ENCODE results near the gene ARHGAP10. TPM values are rescaled to one million over a fixed set of nuclear protein-coding genes. Genes with fewer than 3 reads are reported as not detected.

Gene ARHGAP10
- total RNA-seq, 2 experiments from 2014 or later: 0.11 TPM; not detected in 1

DNA sequence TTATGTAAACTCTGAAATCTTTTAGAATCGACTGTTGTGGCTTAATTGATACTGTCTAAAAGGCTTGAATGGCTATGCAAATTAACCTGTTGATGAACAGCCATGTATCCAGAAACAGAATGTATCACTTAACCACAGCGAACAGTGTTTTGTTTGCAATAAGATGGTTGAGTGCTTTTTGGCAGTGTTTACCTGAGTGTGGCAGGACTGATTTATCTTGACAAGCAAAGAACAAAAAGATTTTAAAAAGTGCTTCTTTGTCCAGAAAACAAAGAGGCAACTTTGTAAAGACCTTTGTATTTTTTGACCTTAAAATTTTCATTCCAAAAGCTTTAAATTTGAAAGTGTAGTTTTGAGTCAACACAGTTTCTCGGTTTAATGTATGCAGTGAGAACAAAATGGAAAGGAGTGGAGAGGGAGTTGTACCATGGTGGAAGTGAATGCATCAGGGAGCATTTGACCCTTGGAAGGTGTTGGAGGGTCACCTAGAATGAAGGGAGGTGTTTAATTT, 18.0 kb downstream of the ARHGAP10 start:
- Histone ChIP-seq H3K27ac (ENCODE audit: low read depth, low read length, poor library complexity, severe bottlenecking) (no peak overlapping the region), H3K4me3 (ENCODE audit: low read depth, low read length, poor library complexity, severe bottlenecking) (no peak overlapping the region), H3K36me3 (ENCODE audit: insufficient read depth, low read length) (no peaks in the 10 kb centered on the region), H3K9me3 (ENCODE audit: low read length) (no peaks in the 10 kb centered on the region), H3K4me1 (ENCODE audit: insufficient read depth, low read length, poor library complexity, severe bottlenecking) (no peaks in the 10 kb centered on the region), H2AFZ (ENCODE audit: low read length) (no peak overlapping the region), H3K9me2 (ENCODE audit: insufficient read depth, low read length) (no peaks in the 10 kb centered on the region), H4K20me1 (ENCODE audit: insufficient read depth, low read length) (no peaks in the 10 kb centered on the region), H3K79me2 (ENCODE audit: insufficient read depth, low read depth, low read length) (no peaks in the 10 kb centered on the region), H3K4me2 (ENCODE audit: low read length) (no peak overlapping the region)
- BruUV-seq (replicated peaks): no TSS peak
- CTCF ChIA-PET (ENCODE audit: unreplicated experiment): no interaction called here
- intact Hi-C loops (cut with micrococcal nuclease; ENCODE audit: unreplicated experiment): no loop called here
- POLR2A ChIA-PET: no interaction called here
- no peak for DNase-seq (ENCODE audit: low spot score)
- no peak for TF ChIP-seq EZH2phosphoT487 (IDR thresholded peaks at IDR 0.05; ENCODE audit: borderline replicate concordance, low read depth, low read length)
- TF ChIP-seq, protein P1, sequence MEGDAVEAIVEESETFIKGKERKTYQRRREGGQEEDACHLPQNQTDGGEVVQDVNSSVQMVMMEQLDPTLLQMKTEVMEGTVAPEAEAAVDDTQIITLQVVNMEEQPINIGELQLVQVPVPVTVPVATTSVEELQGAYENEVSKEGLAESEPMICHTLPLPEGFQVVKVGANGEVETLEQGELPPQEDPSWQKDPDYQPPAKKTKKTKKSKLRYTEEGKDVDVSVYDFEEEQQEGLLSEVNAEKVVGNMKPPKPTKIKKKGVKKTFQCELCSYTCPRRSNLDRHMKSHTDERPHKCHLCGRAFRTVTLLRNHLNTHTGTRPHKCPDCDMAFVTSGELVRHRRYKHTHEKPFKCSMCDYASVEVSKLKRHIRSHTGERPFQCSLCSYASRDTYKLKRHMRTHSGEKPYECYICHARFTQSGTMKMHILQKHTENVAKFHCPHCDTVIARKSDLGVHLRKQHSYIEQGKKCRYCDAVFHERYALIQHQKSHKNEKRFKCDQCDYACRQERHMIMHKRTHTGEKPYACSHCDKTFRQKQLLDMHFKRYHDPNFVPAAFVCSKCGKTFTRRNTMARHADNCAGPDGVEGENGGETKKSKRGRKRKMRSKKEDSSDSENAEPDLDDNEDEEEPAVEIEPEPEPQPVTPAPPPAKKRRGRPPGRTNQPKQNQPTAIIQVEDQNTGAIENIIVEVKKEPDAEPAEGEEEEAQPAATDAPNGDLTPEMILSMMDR (conservative IDR thresholded peaks at IDR 0.05; ENCODE audit: low read length): no peak

DNA sequence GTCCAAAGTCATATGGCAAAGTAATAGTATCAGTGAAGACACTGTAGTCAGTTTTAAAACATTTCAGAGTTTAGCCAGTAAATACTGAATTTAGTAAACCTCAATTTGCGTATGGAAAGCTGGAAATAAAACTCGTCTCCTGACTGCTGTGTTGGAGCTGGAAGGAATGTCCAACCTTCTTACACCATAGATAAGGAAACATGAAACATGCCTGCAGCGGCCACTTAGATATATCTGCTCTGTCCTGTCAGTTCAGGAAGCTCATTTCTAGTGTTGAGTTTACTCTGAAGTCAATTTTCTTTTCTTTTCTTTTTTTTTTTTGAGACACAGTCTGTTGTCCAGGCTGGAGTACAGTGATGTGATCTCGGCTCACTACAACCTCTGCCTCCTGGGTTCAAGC, 21.2 kb downstream of the ARHGAP10 start:
- Histone ChIP-seq H3K4me1 (ENCODE audit: insufficient read depth, low read length, poor library complexity, severe bottlenecking) (no peaks in the 10 kb centered on the region), H3K27ac (ENCODE audit: low read depth, low read length, poor library complexity, severe bottlenecking) (no peak overlapping the region), H2AFZ (ENCODE audit: low read length) (no peak overlapping the region), H3K79me2 (ENCODE audit: insufficient read depth, low read depth, low read length) (no peaks in the 10 kb centered on the region), H3K4me3 (ENCODE audit: low read depth, low read length, poor library complexity, severe bottlenecking) (no peak overlapping the region), H4K20me1 (ENCODE audit: insufficient read depth, low read length) (no peaks in the 10 kb centered on the region), H3K9me2 (ENCODE audit: insufficient read depth, low read length) (no peaks in the 10 kb centered on the region), H3K36me3 (ENCODE audit: insufficient read depth, low read length) (no peaks in the 10 kb centered on the region), H3K9me3 (ENCODE audit: low read length) (no peaks in the 10 kb centered on the region), H3K4me2 (ENCODE audit: low read length) (no peak overlapping the region)
- intact Hi-C loops (cut with micrococcal nuclease; ENCODE audit: unreplicated experiment): no loop called here
- CTCF ChIA-PET (ENCODE audit: unreplicated experiment): no interaction called here
- TF ChIP-seq, protein P1 (conservative IDR thresholded peaks at IDR 0.05; ENCODE audit: low read length): no peak
- TF ChIP-seq EZH2phosphoT487 (IDR thresholded peaks at IDR 0.05; ENCODE audit: borderline replicate concordance, low read depth, low read length): no peak
- DNase-seq (ENCODE audit: low spot score): no peak
- POLR2A ChIA-PET: interaction anchor here (0.6 kb wide), 2 partner anchors 20 to 789 kb away, joined by 3 to 4 read pairs; no protein-coding TSS in a partner anchor
- BruUV-seq (replicated peaks): no TSS peak

GRCh38 chr4:147754037-147754445, 22.2 kb downstream of the ARHGAP10 start:
- H3K36me3 ChIP-seq (ENCODE audit: insufficient read depth, low read length): no peaks in the 10 kb centered on the region
- no peaks in the 10 kb centered on the region for H3K79me2 ChIP-seq (ENCODE audit: insufficient read depth, low read depth, low read length)
- no peak overlapping the region for H3K4me3 ChIP-seq (ENCODE audit: low read depth, low read length, poor library complexity, severe bottlenecking)
- intact Hi-C loops (cut with micrococcal nuclease; ENCODE audit: unreplicated experiment): no loop called here
- ChIA-PET CTCF (ENCODE audit: unreplicated experiment) (no interaction called here), POLR2A (interaction anchor here (0.5 to 1.0 kb wide), 4 partner anchors 9 to 287 kb away, joined by 3 to 4 read pairs (median 3); no protein-coding TSS in a partner anchor)
- H3K9me3 ChIP-seq (ENCODE audit: low read length): no peaks in the 10 kb centered on the region
- no peaks in the 10 kb centered on the region for H3K4me1 ChIP-seq (ENCODE audit: insufficient read depth, low read length, poor library complexity, severe bottlenecking)
- no peaks in the 10 kb centered on the region for H3K9me2 ChIP-seq (ENCODE audit: insufficient read depth, low read length)
- H3K4me2 ChIP-seq (ENCODE audit: low read length): no peak overlapping the region
- no peaks in the 10 kb centered on the region for H4K20me1 ChIP-seq (ENCODE audit: insufficient read depth, low read length)
- DNase-seq (ENCODE audit: low spot score): no peak
- no TSS peak for BruUV-seq (replicated peaks)
- H2AFZ ChIP-seq (ENCODE audit: low read length): no peak overlapping the region
- no peak for TF ChIP-seq EZH2phosphoT487 (IDR thresholded peaks at IDR 0.05; ENCODE audit: borderline replicate concordance, low read depth, low read length)
- TF ChIP-seq, protein P1 (conservative IDR thresholded peaks at IDR 0.05; ENCODE audit: low read length): no peak
- no peak overlapping the region for H3K27ac ChIP-seq (ENCODE audit: low read depth, low read length, poor library complexity, severe bottlenecking)
